ENCODE data around the gene MAP3K14. TPM values are rescaled to one million over a fixed set of nuclear protein-coding genes. Genes with fewer than 3 reads are reported as not detected.
A peak's percentile ranks its signal among the peaks of the same experiment; 100 is the strongest.

MAP3K14 gene
- total RNA-seq, 2 donors from 2014 or later: 6.5 to 9.9 TPM

DNA sequence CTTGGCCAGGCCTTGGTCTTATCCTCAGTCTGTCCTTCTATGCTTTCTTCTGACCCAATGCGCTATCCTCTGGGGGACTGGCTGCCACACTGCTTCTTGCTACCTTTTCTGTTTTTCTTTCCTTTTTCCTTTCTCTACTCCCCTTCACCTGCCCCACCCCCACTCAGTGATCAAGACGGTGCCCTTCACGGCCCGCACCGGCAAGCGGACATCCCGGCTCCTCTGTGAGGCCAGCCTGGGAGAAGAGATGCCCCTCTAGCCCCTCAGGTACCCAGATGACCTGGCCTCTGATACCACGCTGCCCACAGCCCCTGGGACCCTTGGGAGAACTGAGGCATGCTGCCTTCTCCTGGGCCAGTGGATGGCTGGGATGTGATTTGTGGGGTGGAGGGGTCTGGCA lies 70.5 kb downstream of the MAP3K14 start:
- 66 to 79% methylated on average over 8 of the region's 8 CpGs for WGBS, 2 donors

DNA sequence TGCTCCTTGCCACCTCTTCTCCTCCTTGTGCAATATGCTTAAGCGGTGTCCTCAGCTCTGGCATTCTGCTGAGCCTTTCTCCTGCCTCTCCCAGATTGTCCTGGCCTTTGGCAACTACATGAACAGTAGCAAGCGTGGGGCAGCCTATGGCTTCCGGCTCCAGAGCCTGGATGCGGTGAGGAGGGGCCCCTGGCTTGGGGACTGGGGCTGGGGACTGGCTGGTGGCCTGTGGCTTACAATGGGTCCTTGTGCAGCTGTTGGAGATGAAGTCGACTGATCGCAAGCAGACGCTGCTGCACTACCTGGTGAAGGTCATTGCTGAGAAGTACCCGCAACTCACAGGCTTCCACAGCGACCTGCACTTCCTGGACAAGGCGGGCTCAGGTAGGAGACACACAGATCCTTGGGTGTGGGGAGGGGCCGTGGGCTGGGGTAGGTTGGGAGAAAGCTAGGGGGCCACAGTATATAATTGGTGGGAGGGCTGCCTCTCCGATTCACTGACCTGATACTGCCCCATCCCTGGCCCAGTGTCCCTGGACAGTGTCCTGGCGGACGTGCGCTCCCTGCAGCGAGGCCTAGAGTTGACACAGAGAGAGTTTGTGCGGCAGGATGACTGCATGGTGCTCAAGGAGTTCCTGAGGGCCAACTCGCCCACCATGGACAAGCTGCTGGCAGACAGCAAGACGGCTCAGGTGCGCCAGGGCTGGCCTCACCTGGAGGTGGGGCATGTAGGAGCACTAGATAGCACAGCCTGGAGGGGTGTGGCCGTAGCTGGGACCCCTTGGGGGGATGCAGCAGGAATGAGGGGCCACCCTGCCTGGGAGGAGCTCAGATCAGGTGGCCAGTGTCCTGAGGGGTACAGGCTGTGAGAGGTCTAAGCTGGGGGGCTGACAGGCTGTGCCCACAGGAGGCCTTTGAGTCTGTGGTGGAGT lies 71.8 kb downstream of the MAP3K14 start:
- DNase-seq (no peak), ATAC-seq (no peak)
- no peak overlapping the region for H3K27ac ChIP-seq
- no peaks in the 10 kb centered on the region for H3K36me3 ChIP-seq (replicated peaks in 1 of 2; ENCODE audit: insufficient read depth in 1 of 2, low read depth in 2 of 2)
- no peak overlapping the region for H3K4me3 ChIP-seq
- WGBS, 2 donors: 74 to 100% methylated on average over 4 to 20 of the region's 21 CpGs
- no peaks in the 10 kb centered on the region for H3K9me3 ChIP-seq
- peaks cover 37% of the 10 kb centered on the region for H3K4me1 ChIP-seq
- H3K27me3 ChIP-seq: peaks cover 0 to 13% of the 10 kb centered on the region in 2 donors
- TF ChIP-seq, protein P1, sequence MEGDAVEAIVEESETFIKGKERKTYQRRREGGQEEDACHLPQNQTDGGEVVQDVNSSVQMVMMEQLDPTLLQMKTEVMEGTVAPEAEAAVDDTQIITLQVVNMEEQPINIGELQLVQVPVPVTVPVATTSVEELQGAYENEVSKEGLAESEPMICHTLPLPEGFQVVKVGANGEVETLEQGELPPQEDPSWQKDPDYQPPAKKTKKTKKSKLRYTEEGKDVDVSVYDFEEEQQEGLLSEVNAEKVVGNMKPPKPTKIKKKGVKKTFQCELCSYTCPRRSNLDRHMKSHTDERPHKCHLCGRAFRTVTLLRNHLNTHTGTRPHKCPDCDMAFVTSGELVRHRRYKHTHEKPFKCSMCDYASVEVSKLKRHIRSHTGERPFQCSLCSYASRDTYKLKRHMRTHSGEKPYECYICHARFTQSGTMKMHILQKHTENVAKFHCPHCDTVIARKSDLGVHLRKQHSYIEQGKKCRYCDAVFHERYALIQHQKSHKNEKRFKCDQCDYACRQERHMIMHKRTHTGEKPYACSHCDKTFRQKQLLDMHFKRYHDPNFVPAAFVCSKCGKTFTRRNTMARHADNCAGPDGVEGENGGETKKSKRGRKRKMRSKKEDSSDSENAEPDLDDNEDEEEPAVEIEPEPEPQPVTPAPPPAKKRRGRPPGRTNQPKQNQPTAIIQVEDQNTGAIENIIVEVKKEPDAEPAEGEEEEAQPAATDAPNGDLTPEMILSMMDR (IDR thresholded peaks at IDR 0.05): no peak
- no peak for TF ChIP-seq POLR2A (IDR thresholded peaks at IDR 0.05)
- intact Hi-C loops (cut with DNase I): no loop called here

More for the DNA sequence above, 70.5 kb downstream of the MAP3K14 start:
- ATAC-seq: no peak
- no peak for TF ChIP-seq POLR2A (IDR thresholded peaks at IDR 0.05)
- TF ChIP-seq, protein P1 (IDR thresholded peaks at IDR 0.05): no peak
- intact Hi-C loops (cut with DNase I): no loop called here
- no peak overlapping the region for H3K4me3 ChIP-seq
- no peaks in the 10 kb centered on the region for H3K36me3 ChIP-seq (replicated peaks in 1 of 2; ENCODE audit: insufficient read depth in 1 of 2, low read depth in 2 of 2)
- H3K27ac ChIP-seq: peak overlapping the region in 1 of 4 donors; percentile 58
- peaks cover 0 to 3% of the 10 kb centered on the region in 2 donors for H3K27me3 ChIP-seq
- no peaks in the 10 kb centered on the region for H3K9me3 ChIP-seq
- DNase-seq: no peak
- peaks cover 30% of the 10 kb centered on the region for H3K4me1 ChIP-seq

DNA sequence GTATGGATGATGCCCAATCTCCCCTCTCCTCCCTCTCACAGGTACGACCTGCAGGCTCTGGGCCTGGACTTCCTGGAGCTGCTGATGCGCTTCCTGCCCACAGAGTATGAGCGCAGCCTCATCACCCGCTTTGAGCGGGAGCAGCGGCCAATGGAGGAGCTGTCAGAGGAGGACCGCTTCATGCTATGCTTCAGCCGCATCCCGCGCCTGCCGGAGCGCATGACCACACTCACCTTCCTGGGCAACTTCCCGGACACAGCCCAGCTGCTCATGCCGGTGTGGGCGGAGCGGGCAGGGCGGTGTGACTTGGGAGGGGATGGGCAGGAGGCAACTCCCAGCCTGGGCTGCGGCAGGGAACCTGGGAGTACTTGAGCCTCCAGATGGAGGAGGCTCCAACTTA lies 73.1 kb downstream of the MAP3K14 start:
- Histone ChIP-seq H3K27ac (no peak overlapping the region), H3K9me3 (no peaks in the 10 kb centered on the region), H3K36me3 (replicated peaks in 1 of 2; ENCODE audit: insufficient read depth in 1 of 2, low read depth in 2 of 2) (no peaks in the 10 kb centered on the region), H3K27me3 (peaks cover 0 to 13% of the 10 kb centered on the region in 2 donors), H3K4me3 (no peak overlapping the region), H3K4me1 (peaks cover 29% of the 10 kb centered on the region)
- TF ChIP-seq POLR2A (IDR thresholded peaks at IDR 0.05): no peak
- TF ChIP-seq, protein P1 (IDR thresholded peaks at IDR 0.05): no peak
- ATAC-seq: no peak
- intact Hi-C loops (cut with DNase I): no loop called here
- 83 to 92% methylated on average over 14 to 17 of the region's 18 CpGs for WGBS, 2 donors
- no peak for DNase-seq

DNA sequence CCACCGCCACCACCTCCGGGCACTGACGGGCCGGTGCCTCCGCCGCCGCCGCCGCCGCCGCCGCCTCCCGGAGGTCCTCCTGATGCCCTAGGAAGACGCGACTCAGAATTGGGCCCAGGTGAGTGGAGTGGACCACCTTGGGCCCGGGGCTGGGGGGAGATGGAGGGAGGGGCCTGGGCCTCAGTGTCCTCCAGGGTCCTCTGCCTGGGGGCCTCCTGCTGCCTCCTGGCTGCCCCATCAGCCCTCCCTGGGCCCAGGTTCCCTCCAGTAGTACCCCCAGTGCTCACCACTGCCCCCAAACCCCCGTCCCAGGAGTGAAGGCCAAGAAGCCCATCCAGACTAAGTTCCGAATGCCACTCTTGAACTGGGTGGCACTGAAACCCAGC lies 74.8 kb downstream of the MAP3K14 start:
- no peak overlapping the region for H3K4me3 ChIP-seq
- H3K4me1 ChIP-seq: peaks cover 22% of the 10 kb centered on the region
- peaks cover 0 to 13% of the 10 kb centered on the region in 2 donors for H3K27me3 ChIP-seq
- peak; percentile 6 for ATAC-seq
- no peak for TF ChIP-seq POLR2A (IDR thresholded peaks at IDR 0.05)
- TF ChIP-seq, protein P1 (IDR thresholded peaks at IDR 0.05): no peak
- DNase-seq: no peak
- no peak overlapping the region for H3K27ac ChIP-seq
- H3K9me3 ChIP-seq: no peaks in the 10 kb centered on the region
- 32% methylated on average over 3 of the region's 18 CpGs; no CpG with 5 or more reads in 1 of the 2 donors for WGBS, 2 donors
- intact Hi-C loops (cut with DNase I): no loop called here
- H3K36me3 ChIP-seq (replicated peaks in 1 of 2; ENCODE audit: insufficient read depth in 1 of 2, low read depth in 2 of 2): no peaks in the 10 kb centered on the region
